ENCODE data around the gene YIPF5. TPM values are rescaled to one million over a fixed set of nuclear protein-coding genes. Genes with fewer than 3 reads are reported as not detected.

YIPF5 gene
- total RNA-seq, 2 donors from 2014 or later = 24.1 to 30.0 TPM

Other genes starting within 250 kb of the YIPF5 start
- under 1 TPM; 0.04 to 0.28 TPM for gene KCTD16, start 214 bp upstream of the YIPF5 start, total RNA-seq